Small intestine (tissue), 7 donors: ENCODE data around the gene CXCL11. TPM values are rescaled to one million over a fixed set of nuclear protein-coding genes. Genes with fewer than 3 reads are reported as not detected.
A peak's percentile ranks its signal among the peaks of the same experiment; 100 is the strongest.

ENCODE experiments used
- DNase-seq, 2 donors: peaks; one replicate each; pipeline versions ENCODE4 v3.0.0 to v3.0.0-alpha.2; 2013
- FAIRE-seq: peaks from 2 replicates; lab custom pipeline; 2012; peaks lifted over from hg19 to GRCh38; lab: Jason Lieb, UNC
- H3K27ac ChIP-seq, 3 donors: one replicate each; pipeline ENCODE4 v1.5.1; 2013; ENCODE audit warnings: low read length in 2 of 3, mild to moderate bottlenecking in 2 of 3, control low read depth in 1 of 3, inconsistent platforms in 1 of 3, low read depth in 1 of 3, moderate library complexity in 1 of 3
- H3K27me3 ChIP-seq, 3 donors: one replicate each; pipeline ENCODE4 v1.6.1; 2013; ENCODE audit warnings: low read length in 3 of 3, inconsistent platforms in 1 of 3; ENCODE audit not compliant: control insufficient read depth in 3 of 3, insufficient read depth in 3 of 3
- H3K36me3 ChIP-seq, 3 donors: one replicate each; pipeline ENCODE4 v1.6.1; 2013; ENCODE audit warnings: low read length in 3 of 3, inconsistent platforms in 1 of 3, low read depth in 1 of 3, mild to moderate bottlenecking in 1 of 3, moderate library complexity in 1 of 3; ENCODE audit not compliant: control insufficient read depth in 3 of 3, insufficient read depth in 2 of 3
- H3K4me1 ChIP-seq, 3 donors: one replicate each; pipeline ENCODE4 v1.6.1; 2013; ENCODE audit warnings: low read length in 2 of 3, inconsistent platforms in 1 of 3, low read depth in 1 of 3, mild to moderate bottlenecking in 1 of 3, moderate library complexity in 1 of 3; ENCODE audit not compliant: control insufficient read depth in 3 of 3, insufficient read depth in 2 of 3
- H3K4me3 ChIP-seq, 3 donors: one replicate each; pipeline ENCODE4 v1.5.1; 2013; ENCODE audit warnings: low read length in 3 of 3, control low read depth in 1 of 3, inconsistent platforms in 1 of 3, low read depth in 1 of 3, mild to moderate bottlenecking in 1 of 3, moderate library complexity in 1 of 3
- H3K9me3 ChIP-seq, 2 donors: one replicate each; pipeline ENCODE4 v1.6.1; 2013; ENCODE audit warnings: low read depth in 1 of 2, low read length in 1 of 2; ENCODE audit not compliant: control insufficient read depth in 2 of 2, insufficient read depth in 1 of 2
- WGBS, 3 donors: extraction: QIAGEN DNeasy Blood & Tissue Kit; methylation state at CpG; one replicate each; pipeline ENCODE4 v1.1.7; 2013; 5-methylcytosine and 5-hydroxymethylcytosine counted together
- polyA plus RNA-seq, 4 donors: library from polyadenylated mRNA; stranded (reverse) in 3 of 4; unstranded in 1 of 4; fragments of 200-250 nt in 3 of 4; fragments of 120-200 nt in 1 of 4; gene quantifications; one replicate each; pipeline versions ENCODE4 v1.2.1 to v1.2.3, GENCODE V29; 2013
- donor health status: healthy with polysubstance abuse.
- donor health status: control.
- donor health status: control.
- donor health status: Bipolar disorder and iron deficiency.
- donor health status: healthy.

CXCL11 gene
- polyA plus RNA-seq, 4 donors: 0.13 to 1.3 TPM; not detected in 2

DNA sequence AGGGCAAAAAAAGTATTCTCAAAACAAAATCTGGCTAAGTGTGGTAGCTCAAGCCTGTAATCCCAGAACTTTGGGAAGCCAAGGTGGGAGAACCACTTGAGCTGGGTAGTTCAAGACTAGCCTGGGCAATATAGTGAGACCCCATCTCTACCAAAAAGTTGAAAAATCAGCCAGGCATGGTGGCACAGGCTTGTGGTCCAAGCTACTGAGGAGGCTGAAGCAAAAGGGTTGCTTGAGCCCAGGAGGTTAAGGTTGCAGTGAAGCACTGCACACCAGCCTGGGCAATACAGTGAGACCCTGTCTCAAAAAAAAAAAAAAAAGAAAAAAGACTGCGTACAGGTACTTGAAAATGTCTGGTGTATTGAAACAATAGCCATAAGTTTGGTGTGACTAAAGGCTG lies 43.4 kb downstream of the CXCL11 start:
- H3K9me3 ChIP-seq: no peaks in the 10 kb centered on the region
- peaks cover 2 to 14% (median 11%) of the 10 kb centered on the region in 3 donors for H3K4me1 ChIP-seq
- H3K36me3 ChIP-seq: no peaks in the 10 kb centered on the region
- DNase-seq (no peak), FAIRE-seq (no peak)
- no peak overlapping the region for H3K4me3 ChIP-seq
- no peaks in the 10 kb centered on the region for H3K27me3 ChIP-seq
- WGBS, 3 donors: 78 to 82% (median 79%) methylated on average over 1 of the region's 1 CpG
- H3K27ac ChIP-seq: no peak overlapping the region

DNA sequence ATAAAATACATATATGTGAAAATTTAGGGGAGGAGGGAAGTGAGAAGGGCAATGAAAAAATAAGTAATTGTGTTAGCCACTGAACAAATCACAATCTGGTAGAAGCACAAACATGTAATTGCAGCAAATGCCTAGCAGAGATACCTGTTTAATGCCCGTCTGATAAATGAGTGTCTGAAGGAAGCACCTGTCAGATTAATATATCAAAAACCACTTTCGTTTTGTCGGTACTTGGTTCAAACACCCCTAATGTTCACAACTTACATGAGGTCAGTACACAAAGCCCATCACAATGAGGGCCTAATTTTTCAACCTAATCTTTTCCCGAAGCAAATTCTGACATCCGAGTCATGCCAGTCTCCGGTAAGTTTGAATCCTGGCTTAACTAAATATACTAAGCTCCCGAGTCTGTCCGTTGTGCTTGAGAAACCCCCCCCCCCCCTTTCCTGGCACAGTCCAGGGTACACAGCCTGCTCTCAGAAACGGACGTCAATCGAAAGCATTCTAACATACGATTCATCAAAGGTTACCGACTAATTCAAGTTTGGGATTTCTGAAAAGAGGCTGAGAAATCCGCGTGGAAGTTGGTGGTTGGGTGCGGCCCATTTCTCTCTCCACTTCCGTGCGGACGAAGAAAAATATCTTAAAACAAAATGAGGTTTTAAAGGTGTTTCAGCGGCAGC lies 45.9 kb downstream of the CXCL11 start:
- Histone ChIP-seq H3K4me3 (peak overlapping the region; percentile 79 to 97 (median 93)), H3K27ac (peak overlapping the region in 2 of 3 donors; percentile 66), H3K36me3 (peaks cover 0 to 3% (median 0%) of the 10 kb centered on the region in 3 donors), H3K9me3 (no peaks in the 10 kb centered on the region), H3K27me3 (no peaks in the 10 kb centered on the region), H3K4me1 (peaks cover 2 to 11% (median 11%) of the 10 kb centered on the region in 3 donors)
- DNase-seq (peak in 1 of 2 donors; percentile 43), FAIRE-seq (no peak)
- WGBS, 3 donors: 0 to 1% (median 1%) methylated on average over 20 of the region's 20 CpGs

- 84 to 89% (median 88%) methylated on average over 3 of the region's 3 CpGs for WGBS, 3 donors
- Histone ChIP-seq H3K4me3 (no peak overlapping the region), H3K27me3 (no peaks in the 10 kb centered on the region), H3K27ac (no peak overlapping the region), H3K4me1 (peaks cover 0 to 11% (median 7%) of the 10 kb centered on the region in 3 donors), H3K36me3 (peaks cover under 1 to 8% (median 6%) of the 10 kb centered on the region in 3 donors), H3K9me3 (no peaks in the 10 kb centered on the region)
- DNase-seq: no peak
- no peak for FAIRE-seq
Measured at GRCh38 chr4:75985116-75985515, 50.8 kb downstream of the CXCL11 start.

Other genes starting within 250 kb of the CXCL11 start
- under 1 TPM in 1 of 4 donors, not detected in 3; 0.09 TPM for gene PPEF2, start 133.6 kb downstream of the CXCL11 start, polyA plus RNA-seq
- gene NAAA, start 95.1 kb downstream of the CXCL11 start, polyA plus RNA-seq: 10 to 100 TPM; 11.4 to 69.1 (median 23.3) TPM
- 10 to 100 TPM in 3 of 4 donors, 1 to 10 TPM in 1; 9.7 to 29.7 (median 14.3) TPM for gene SDAD1, start 45.1 kb downstream of the CXCL11 start, polyA plus RNA-seq
- 1 to 10 TPM in 3 of 4 donors, not detected in 1; 2.0 to 4.1 (median 2.7) TPM for gene CXCL9, start 28.6 kb downstream of the CXCL11 start, polyA plus RNA-seq
- gene CXCL10, start 12.6 kb downstream of the CXCL11 start, polyA plus RNA-seq: 1 to 10 TPM in 3 of 4 donors, not detected in 1; 2.4 to 8.1 (median 4.2) TPM
- under 1 TPM in 3 of 4 donors, not detected in 1; 0.19 to 0.81 (median 0.60) TPM for gene ART3, start 38.6 kb upstream of the CXCL11 start, polyA plus RNA-seq
- 10 to 100 TPM; 13.5 to 45.6 (median 22.8) TPM for gene NUP54, start 112.3 kb upstream of the CXCL11 start, polyA plus RNA-seq
- 100 to 1,000 TPM in 1 of 4 donors, 10 to 100 TPM in 3; 27.7 to 247 (median 47.9) TPM for gene SCARB2, start 177.8 kb upstream of the CXCL11 start, polyA plus RNA-seq
- 10 to 100 TPM in 1 of 4 donors, 1 to 10 TPM in 3; 1.8 to 24.7 (median 5.3) TPM for gene FAM47E, start 215.7 kb upstream of the CXCL11 start, polyA plus RNA-seq